HepG2 (cell line): ENCODE results near the gene EIF4A3. TPM values are rescaled to one million over a fixed set of nuclear protein-coding genes. Genes with fewer than 3 reads are reported as not detected.

Source experiments
- ATAC-seq: fragments of 200-7000 bp; cut with Tn5 transposase; 3 replicates; pipeline ENCODE4 v1.9.1; 2020; ENCODE audit warnings: mild to moderate bottlenecking, moderate library complexity
- BruUV-seq: library from RNA; stranded (reverse); fragments of 400-500 nt; replicated peaks from 2 replicates; lab custom pipeline; 2021; lab: Mats Ljungman, UMichigan
- CTCF ChIA-PET: fragments of 300-600 bp; formaldehyde crosslinking; extraction: SDS; loops from one replicate; lab custom pipeline; 2021; ENCODE audit warnings: low total read pairs, inconsistent platforms, low intra/inter-chr PET ratio; lab: Yijun Ruan, JAX
- POLR2A ChIA-PET: fragments of 350-600 bp; sonication (Branson Sonifier 250); formaldehyde crosslinking; loops from one replicate; lab custom pipeline; 2020; ENCODE audit warnings: antibody characterized with exemption, inconsistent platforms; lab: Yijun Ruan, JAX
- DNase-seq: peaks from one replicate; pipeline ENCODE4 v3.0.0-alpha.2; 2015; ENCODE audit warnings: low spot score
- FAIRE-seq: peaks from 3 replicates; lab custom pipeline; 2011; peaks lifted over from hg19 to GRCh38; lab: Jason Lieb, UNC
- H2AFZ ChIP-seq: one replicate; pipeline ENCODE4 v1.6.1; 2011; ENCODE audit warnings: low read length, inconsistent platforms
- H3K27ac ChIP-seq: fragments of 300-600 bp; 3 replicates; pipeline ENCODE4 v1.8.0; 2011; ENCODE audit warnings: mixed run types, mild to moderate bottlenecking, mixed read lengths, low read length, inconsistent platforms; ENCODE audit not compliant: insufficient read depth; ENCODE audit errors: extremely low read length
- H3K27me3 ChIP-seq, 2 experiments: fragments of 200-600 bp in 1 of 2; 2 replicates in 1 of 2; 3 replicates in 1 of 2; pipeline versions ENCODE4 v1.6.0 to v1.8.0; 2011; ENCODE audit warnings: low read length in 2 of 2, mild to moderate bottlenecking in 2 of 2, moderate library complexity in 2 of 2, inconsistent platforms in 1 of 2; ENCODE audit not compliant: insufficient read depth in 2 of 2, control insufficient read depth in 1 of 2
- H3K36me3 ChIP-seq, 2 experiments: fragments of 200-600 bp in 1 of 2; replicated peaks in 1 of 2; 2 replicates in 1 of 2; 3 replicates in 1 of 2; pipeline versions ENCODE4 v1.5.1 to v1.8.0; 2011; ENCODE audit warnings: low read length in 2 of 2, inconsistent platforms in 1 of 2; ENCODE audit not compliant: insufficient read depth in 2 of 2, control insufficient read depth in 1 of 2
- H3K4me1 ChIP-seq: 2 replicates; pipeline ENCODE4 v1.5.1; 2012; ENCODE audit warnings: low read length, inconsistent platforms; ENCODE audit not compliant: insufficient read depth
- H3K4me2 ChIP-seq: 2 replicates; pipeline ENCODE4 v1.6.0; 2011; ENCODE audit warnings: low read depth, low read length, inconsistent platforms
- H3K4me3 ChIP-seq, 3 experiments: fragments of 200-600 bp in 1 of 3; sonication (generic), shearing (Covaris generic) in 1 of 3; replicated peaks in 1 of 3; 2 replicates each; pipeline ENCODE4 v1.5.1; 2011 to 2016; ENCODE audit warnings: low read length in 3 of 3, inconsistent platforms in 2 of 3, low read depth in 2 of 3, mild to moderate bottlenecking in 2 of 3, control low read depth in 1 of 3, mixed read lengths in 1 of 3; ENCODE audit not compliant: insufficient read depth in 1 of 3
- H3K79me2 ChIP-seq: one replicate; pipeline ENCODE4 v1.6.1; 2011; ENCODE audit warnings: low read length, inconsistent platforms; ENCODE audit not compliant: insufficient read depth
- H3K9ac ChIP-seq: 2 replicates; pipeline ENCODE4 v1.6.0; 2011; ENCODE audit warnings: mild to moderate bottlenecking, low read depth, low read length, inconsistent platforms; ENCODE audit not compliant: insufficient read depth
- H3K9me3 ChIP-seq: 2 replicates; pipeline ENCODE4 v1.5.1; 2012; ENCODE audit warnings: mild to moderate bottlenecking, low read length
- H4K20me1 ChIP-seq: 2 replicates; pipeline ENCODE4 v1.6.0; 2011; ENCODE audit warnings: inconsistent platforms, mild to moderate bottlenecking, low read length, moderate library complexity; ENCODE audit not compliant: insufficient read depth
- ATF3 ChIP-seq: sonication (generic); formaldehyde crosslinking; IDR thresholded peaks from 2 replicates; pipeline ENCODE4 v1.4.0; 2020; ENCODE audit warnings: missing genetic modification reagents
- PAX8 ChIP-seq: sonication (generic); formaldehyde crosslinking; IDR thresholded peaks from 2 replicates; pipeline ENCODE4 v1.8.0; 2022; ENCODE audit warnings: mild to moderate bottlenecking, missing genetic modification reagents, borderline replicate concordance
- SETDB1 ChIP-seq: sonication (generic); formaldehyde crosslinking; IDR thresholded peaks from 2 replicates; pipeline ENCODE4 v1.5.1; 2020; ENCODE audit warnings: missing genetic modification reagents, mild to moderate bottlenecking, borderline replicate concordance
- TSC22D2 ChIP-seq: sonication (generic); formaldehyde crosslinking; IDR thresholded peaks from 2 replicates; pipeline ENCODE4 v1.5.1; 2020; ENCODE audit warnings: missing genetic modification reagents, mild to moderate bottlenecking, borderline replicate concordance
- ZBTB1 ChIP-seq: sonication (generic); formaldehyde crosslinking; IDR thresholded peaks from 2 replicates; pipeline ENCODE4 v1.4.0; 2020; ENCODE audit warnings: missing genetic modification reagents, borderline replicate concordance
- ZMYM4 ChIP-seq: sonication (generic); formaldehyde crosslinking; IDR thresholded peaks from 2 replicates; pipeline ENCODE4 v1.8.1; 2023; ENCODE audit warnings: mild to moderate bottlenecking, missing genetic modification reagents
- ZNF205 ChIP-seq: IDR thresholded peaks from 2 replicates; pipeline ENCODE4 v1.6.1; 2018; ENCODE audit warnings: missing biosample characterization, missing genetic modification reagents
- ZNF263 ChIP-seq: sonication (generic); formaldehyde crosslinking; IDR thresholded peaks from 2 replicates; pipeline ENCODE4 v1.4.0; 2020; ENCODE audit warnings: missing genetic modification reagents
- ZNF552 ChIP-seq: sonication (generic); formaldehyde crosslinking; IDR thresholded peaks from 2 replicates; pipeline ENCODE4 v1.9.0; 2022; ENCODE audit warnings: missing genetic modification reagents, mild to moderate bottlenecking, borderline replicate concordance
- WGBS: methylation state at CpG from one replicate; pipeline ENCODE4 v1.1.6; 2017; ENCODE audit warnings: low lambda C conversion rate; 5-methylcytosine and 5-hydroxymethylcytosine counted together
- in situ Hi-C: cut with HindIII; loops from 2 replicates; pipeline ENCODE4 v1.10.0; 2017; ENCODE audit warnings: low pct_unique_long_range_greater_than_20kb; ENCODE audit not compliant: extremely low pct_ligation_motif_present
- intact Hi-C: fragments of 100-400 bp; cut with micrococcal nuclease; formaldehyde crosslinking; loops from one replicate; pipeline ENCODE4 v1.10.0; 2022; ENCODE audit not compliant: unreplicated experiment
- polyA plus RNA-seq, 8 experiments: library from polyadenylated mRNA; depleted of rRNA in 3 of 8; stranded (reverse) in 7 of 8; unstranded in 1 of 8; fragments of >200 nt; fragmentation: Illumina TruSeq in 4 of 8; extraction: Trizol in 4 of 8; gene quantifications; 2 replicates each; pipeline versions ENCODE4 v1.2.1 to v1.2.3, GENCODE V29; 2011 to 2016; ENCODE audit warnings: low read depth in 4 of 8, missing spikeins in 1 of 8, mixed read lengths in 1 of 8; ENCODE audit not compliant: insufficient read depth in 1 of 8
- total RNA-seq, 5 experiments: library from RNA; depleted of rRNA; stranded (reverse); fragments of >200 nt; fragmentation: Illumina TruSeq; extraction: Trizol; gene quantifications; 2 replicates each; pipeline ENCODE4 v1.2.3, GENCODE V29; 2016; ENCODE audit warnings: low read depth in 1 of 5

EIF4A3 gene
- total and polyA plus RNA-seq, 2 of the 13 experiments (the other 11 are each of a cell fraction or from before 2014, with no cell fraction given): 145 to 187 TPM

- H3K9me3 ChIP-seq: peaks cover 12% of the 10 kb centered on the region; the same call in 1 of the 2 replicates
- H3K4me2 ChIP-seq: no peak overlapping the region
- ATAC-seq: no peak
- CTCF ChIA-PET: no interaction called here
- TF ChIP-seq PAX8 (no peak), ATF3 (no peak), ZBTB1 (CRISPR knock-in tag) (no peak), ZMYM4 (no peak), ZNF205 (no peak), ZNF552 (CRISPR knock-in tag) (no peak), TSC22D2 (CRISPR knock-in tag) (no peak), ZNF263 (CRISPR knock-in tag) (no peak), SETDB1 (CRISPR knock-in tag) (no peak)
- TF ChIP-seq, all 625 proteins: peak for 0
- POLR2A ChIA-PET: no interaction called here
- in situ Hi-C loops (no loop called here), intact Hi-C loops (no loop called here)
- H3K36me3 ChIP-seq: no peaks in the 10 kb centered on the region
- H4K20me1 ChIP-seq: peaks cover under 1% of the 10 kb centered on the region; the same call in 1 of the 2 replicates
- no peak for FAIRE-seq
- no peak for DNase-seq
- H2AFZ ChIP-seq: no peak overlapping the region
- peaks cover 10% of the 10 kb centered on the region for H3K79me2 ChIP-seq
- H3K27ac ChIP-seq: no peak overlapping the region
- no TSS peak for BruUV-seq
- H3K4me1 ChIP-seq: peaks cover 24% of the 10 kb centered on the region
- WGBS: 47% methylated on average over 5 of the region's 5 CpGs
- peaks cover 0 to 15% of the 10 kb centered on the region in 2 experiments; a peak in 1 of 5 replicates for H3K27me3 ChIP-seq
- H3K9ac ChIP-seq: no peak overlapping the region
- no peak overlapping the region for H3K4me3 ChIP-seq
Measured at GRCh38 chr17:80151333-80151732, 4.4 kb upstream of the EIF4A3 start.
